NCI-H774 (cell line): ENCODE results near the gene FMNL1.

Source experiments
- DNase-seq: peaks from one replicate; lab custom pipeline; 2025; lab: John Stamatoyannopoulos, UW

The FMNL1 gene

DNA sequence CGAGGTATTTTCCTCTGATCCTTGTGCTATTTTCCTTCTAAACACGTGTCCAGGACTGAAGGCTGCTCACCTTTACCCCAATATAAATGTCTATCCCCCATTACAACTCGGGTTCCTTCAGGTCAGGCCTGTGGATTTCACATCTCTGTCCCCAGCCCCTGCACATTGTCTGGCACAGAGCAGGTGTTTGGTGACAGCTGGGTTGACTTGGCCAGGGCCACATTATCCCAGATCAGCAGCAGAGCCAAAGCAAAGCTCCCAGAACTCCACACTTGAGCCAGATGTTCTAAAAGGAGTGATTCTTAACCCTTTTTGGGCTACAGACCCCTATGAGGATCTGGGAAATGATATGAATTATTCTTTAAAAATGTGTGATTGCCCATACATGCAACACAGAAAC lies 58.2 kb downstream of the FMNL1 start:
- no peak for DNase-seq

DNA sequence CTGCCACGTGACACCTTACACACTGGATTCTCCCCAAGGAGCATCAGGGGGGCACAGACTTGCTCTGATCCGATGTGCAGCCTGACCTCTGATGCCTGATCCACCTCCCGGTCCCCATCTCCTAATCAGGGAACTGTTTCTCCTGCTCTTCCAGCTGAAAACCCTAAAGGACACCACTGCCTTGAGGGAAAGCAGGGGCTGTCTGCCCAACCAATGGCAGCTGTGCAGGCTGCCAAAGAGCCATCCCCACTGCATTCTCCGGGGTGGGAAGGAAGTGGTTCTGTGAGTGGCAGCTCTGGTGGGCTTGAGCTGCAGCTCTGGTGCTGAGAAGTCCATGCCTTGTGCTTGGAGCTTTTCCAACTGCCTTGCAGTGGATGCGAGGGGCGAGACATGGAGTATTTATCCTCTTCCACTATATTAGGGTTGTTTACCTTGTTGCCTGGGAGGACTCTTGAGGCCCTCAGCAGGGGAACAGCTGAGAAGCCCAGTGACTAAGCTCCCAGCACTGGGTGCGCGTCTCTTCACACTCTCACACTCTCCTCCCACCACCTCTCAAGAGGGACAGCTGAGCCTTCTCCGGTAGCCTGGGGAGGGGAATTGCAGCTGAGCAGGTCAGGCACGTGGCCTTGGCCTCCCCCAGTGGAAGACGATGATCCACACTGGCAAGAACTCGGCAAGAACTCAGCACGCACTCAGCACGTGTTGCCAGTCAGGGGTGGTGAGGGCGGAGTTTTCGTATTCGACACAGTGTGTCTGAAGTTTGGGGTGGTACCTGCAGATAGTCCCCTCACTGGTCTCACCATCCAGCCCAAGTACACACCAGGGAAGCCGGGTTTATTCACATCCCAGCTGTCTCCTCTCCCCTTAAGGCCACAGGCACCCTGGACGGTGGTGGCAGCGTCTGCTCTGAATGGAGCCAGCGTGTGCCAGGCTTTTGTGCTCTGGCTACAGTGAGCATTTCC lies 61.3 kb downstream of the FMNL1 start:
- peak; percentile 6 for DNase-seq

- no peak for DNase-seq
These were observed 62.0 kb downstream of the FMNL1 start for GRCh38 chr17:45283711-45284110.

GRCh38 chr17:45284176-45285140 lies 62.8 kb downstream of the FMNL1 start:
- no peak for DNase-seq

DNA sequence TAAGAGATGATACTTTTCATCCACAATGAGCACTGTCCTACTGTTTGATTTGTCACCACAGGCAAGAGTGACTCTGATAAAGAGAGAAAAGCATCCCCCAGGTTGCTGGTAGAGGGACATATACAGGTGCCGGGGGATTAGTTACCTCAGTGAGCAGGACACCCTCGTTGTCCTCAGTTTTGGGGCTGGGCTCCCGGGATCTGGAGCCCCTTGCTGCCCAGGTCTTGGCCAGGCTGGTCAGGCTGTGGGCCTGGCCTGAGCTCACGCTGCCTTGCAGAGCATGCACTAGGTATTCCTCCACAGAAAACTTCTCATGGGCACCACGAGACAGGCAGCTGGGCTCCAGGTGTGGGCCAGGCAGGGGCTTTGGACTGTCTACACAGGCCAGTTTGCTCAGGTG lies 64.6 kb downstream of the FMNL1 start:
- no peak for DNase-seq

DNA sequence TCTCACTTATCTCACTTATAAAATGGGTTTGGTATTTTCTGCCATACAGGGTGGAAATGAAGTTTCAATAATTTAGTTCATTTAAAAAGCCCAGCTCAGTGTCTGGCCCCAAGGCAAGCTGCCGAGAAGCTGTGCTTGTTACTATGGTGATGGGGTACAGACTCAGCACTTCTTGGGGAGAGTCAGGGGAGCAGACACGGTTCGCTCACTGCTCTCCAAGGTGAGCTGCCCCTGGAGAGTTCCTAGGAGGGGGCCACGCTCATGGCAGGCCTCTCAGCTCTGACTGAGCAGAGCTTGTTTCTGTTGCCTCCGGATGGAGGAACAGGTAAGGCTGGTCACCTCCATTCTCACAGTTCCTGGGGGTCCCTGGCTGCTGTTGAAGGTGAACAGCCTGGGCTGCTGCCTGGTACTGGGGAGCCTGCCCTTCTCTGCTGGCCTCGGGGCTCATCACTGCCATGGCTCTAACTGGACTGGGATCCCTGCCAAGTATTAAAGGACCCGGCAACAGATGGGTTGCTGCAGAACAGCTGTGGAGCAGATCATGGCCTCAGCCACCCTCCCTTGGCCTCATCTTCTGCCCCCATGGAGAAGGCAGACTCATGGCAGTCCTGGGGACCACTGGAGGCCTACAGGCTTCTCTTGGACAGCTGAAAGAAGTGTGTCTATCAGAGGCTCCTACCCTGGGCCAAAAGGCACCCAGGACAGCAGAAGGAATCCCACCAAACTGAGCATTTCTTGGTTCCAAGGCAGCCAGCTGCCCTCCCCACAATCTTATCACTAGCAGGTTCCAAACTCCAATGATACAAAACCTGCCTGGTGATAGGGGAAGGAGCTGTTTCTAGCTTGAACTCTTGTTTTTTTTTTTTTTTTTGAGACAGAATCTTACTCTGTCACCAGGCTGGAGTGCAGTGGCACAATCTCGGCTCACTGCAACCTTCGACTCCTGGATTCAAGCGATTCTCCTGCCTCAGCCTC lies 66.1 kb downstream of the FMNL1 start:
- DNase-seq: no peak

GRCh38 chr17:45288825-45289224 lies 67.1 kb downstream of the FMNL1 start:
- no peak for DNase-seq

- DNase-seq: no peak
These were observed 67.9 kb downstream of the FMNL1 start for GRCh38 chr17:45289301-45290268.

- DNase-seq: no peak
These were observed 68.6 kb downstream of the FMNL1 start for GRCh38 chr17:45290269-45290765.

DNA sequence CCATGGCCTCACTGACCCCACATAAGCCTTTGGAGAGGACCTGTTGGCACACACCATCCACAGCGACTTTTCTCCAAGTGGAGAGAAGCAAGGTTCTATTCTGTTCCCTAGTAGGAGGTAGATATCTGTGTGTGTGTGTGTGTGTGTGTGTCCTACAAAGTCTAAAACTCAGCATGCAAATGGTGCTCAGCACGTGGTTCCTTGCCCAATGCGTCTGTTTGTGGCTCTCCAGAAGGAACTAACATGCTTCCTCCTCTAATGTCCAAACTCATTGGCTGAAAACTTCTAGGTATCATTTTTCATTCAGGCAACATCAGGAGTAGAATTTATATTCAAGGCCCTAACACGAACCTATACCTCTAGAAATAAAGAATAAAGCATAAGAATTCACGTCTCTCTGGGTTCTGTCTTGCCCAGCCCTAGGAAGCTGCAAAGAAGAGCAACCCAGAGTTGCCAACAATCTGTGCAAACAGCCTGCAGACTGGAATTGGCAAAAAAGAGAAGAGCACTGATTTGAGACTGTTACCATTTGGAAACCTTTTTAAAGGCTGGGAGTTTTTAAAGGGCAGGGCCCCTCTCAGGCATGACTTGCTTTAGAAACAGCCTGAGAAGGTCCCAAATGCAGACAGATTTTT lies 69.6 kb downstream of the FMNL1 start:
- DNase-seq: no peak

DNA sequence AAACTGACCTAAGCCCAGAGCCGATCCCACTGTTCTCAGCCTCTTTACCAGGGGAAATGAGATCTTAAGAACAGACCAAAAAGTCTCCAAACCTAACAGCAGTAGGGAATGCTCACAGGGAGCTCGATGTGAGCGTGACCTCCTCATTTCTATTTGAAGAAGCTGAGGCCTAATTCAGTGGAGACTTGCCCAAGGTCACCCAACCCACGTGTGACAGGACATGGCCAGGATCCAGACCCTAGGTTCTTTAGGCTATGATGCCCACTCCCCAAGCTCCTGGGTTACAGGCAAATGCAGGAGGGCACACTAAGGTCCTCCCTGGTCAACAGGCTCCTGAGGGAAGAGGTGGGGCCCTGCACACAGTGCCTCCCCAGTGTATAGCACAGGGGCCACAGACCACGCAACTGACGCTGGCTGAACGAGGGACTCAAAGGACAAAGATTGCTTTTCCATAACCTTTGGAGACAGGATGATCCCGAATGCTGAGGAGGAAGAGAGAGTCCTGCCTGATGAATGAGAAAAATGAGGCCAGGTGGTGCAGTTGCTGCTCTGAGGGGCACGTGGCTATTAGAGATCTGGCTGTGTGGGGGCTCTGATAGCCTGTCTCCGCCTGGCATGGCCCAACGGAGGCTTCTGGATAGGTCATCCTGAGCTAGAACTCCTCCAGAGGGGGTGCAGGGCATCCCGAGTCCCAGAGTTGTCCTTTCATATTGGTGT lies 71.2 kb downstream of the FMNL1 start:
- DNase-seq: no peak

DNA sequence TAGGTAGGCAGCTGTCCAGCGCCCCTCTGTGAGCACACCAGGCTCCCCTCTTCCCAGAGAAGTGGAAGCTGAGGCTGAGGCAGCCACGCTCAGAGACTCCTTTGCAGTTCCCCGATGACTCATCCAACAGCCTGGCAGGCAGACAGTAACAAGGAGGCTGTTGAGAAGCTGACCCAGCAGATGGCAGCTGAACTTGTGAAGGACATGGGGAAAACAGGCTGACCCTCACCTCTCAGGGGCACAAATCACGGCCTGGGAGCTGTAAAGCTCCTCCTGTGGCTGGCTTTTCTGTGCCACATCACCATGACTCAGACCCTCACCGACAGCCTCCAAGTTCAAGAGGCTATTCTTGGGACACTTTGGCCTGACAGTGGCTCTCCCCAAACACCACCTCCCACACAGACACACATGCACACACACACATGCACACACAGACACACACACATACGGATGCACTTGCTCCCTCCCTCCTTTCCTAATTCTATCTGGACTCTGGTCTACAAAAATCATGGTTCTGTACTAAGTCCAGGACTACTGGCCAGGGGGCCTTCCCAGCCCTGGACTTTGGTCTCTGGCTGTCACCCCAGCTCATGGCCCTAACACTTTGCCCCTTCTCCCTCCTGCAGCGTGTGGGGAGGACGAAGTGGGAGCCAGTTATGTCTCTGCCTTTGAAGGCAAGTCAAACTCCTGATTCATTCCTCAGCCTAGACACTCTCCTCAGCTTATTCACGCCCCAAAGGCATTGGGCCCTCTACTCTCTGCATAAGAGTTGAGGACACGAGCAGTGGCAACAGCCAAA lies 71.9 kb downstream of the FMNL1 start:
- no peak for DNase-seq

GRCh38 chr17:45294506-45294905 lies 72.8 kb downstream of the FMNL1 start:
- DNase-seq: no peak

GRCh38 chr17:45296003-45296832 lies 74.5 kb downstream of the FMNL1 start:
- DNase-seq: no peak

GRCh38 chr17:45296833-45297124 lies 75.1 kb downstream of the FMNL1 start:
- DNase-seq: no peak
